ENCODE data around the gene C9orf152. TPM values are rescaled to one million over a fixed set of nuclear protein-coding genes. Genes with fewer than 3 reads are reported as not detected.

Gene C9orf152
- polyA plus RNA-seq, 1 of the 3 experiments (the other 2 are of a cell fraction): not detected

- TF ChIP-seq, protein P1, sequence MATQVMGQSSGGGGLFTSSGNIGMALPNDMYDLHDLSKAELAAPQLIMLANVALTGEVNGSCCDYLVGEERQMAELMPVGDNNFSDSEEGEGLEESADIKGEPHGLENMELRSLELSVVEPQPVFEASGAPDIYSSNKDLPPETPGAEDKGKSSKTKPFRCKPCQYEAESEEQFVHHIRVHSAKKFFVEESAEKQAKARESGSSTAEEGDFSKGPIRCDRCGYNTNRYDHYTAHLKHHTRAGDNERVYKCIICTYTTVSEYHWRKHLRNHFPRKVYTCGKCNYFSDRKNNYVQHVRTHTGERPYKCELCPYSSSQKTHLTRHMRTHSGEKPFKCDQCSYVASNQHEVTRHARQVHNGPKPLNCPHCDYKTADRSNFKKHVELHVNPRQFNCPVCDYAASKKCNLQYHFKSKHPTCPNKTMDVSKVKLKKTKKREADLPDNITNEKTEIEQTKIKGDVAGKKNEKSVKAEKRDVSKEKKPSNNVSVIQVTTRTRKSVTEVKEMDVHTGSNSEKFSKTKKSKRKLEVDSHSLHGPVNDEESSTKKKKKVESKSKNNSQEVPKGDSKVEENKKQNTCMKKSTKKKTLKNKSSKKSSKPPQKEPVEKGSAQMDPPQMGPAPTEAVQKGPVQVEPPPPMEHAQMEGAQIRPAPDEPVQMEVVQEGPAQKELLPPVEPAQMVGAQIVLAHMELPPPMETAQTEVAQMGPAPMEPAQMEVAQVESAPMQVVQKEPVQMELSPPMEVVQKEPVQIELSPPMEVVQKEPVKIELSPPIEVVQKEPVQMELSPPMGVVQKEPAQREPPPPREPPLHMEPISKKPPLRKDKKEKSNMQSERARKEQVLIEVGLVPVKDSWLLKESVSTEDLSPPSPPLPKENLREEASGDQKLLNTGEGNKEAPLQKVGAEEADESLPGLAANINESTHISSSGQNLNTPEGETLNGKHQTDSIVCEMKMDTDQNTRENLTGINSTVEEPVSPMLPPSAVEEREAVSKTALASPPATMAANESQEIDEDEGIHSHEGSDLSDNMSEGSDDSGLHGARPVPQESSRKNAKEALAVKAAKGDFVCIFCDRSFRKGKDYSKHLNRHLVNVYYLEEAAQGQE (IDR thresholded peaks at IDR 0.05; ENCODE audit: low read depth, low read length): no peak
- no peak for TF ChIP-seq MEF2A (IDR thresholded peaks at IDR 0.05; ENCODE audit: borderline replicate concordance, low read depth)
- no peak for TF ChIP-seq GABPA (IDR thresholded peaks at IDR 0.05; ENCODE audit: low read depth)
- TF ChIP-seq, protein P2, sequence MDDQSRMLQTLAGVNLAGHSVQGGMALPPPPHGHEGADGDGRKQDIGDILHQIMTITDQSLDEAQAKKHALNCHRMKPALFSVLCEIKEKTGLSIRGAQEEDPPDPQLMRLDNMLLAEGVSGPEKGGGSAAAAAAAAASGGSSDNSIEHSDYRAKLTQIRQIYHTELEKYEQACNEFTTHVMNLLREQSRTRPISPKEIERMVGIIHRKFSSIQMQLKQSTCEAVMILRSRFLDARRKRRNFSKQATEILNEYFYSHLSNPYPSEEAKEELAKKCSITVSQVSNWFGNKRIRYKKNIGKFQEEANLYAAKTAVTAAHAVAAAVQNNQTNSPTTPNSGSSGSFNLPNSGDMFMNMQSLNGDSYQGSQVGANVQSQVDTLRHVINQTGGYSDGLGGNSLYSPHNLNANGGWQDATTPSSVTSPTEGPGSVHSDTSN (IDR thresholded peaks at IDR 0.05): no peak
- TF ChIP-seq USF2 (IDR thresholded peaks at IDR 0.05; ENCODE audit: borderline replicate concordance, low read depth, low read length): no peak
- no peak for TF ChIP-seq MXI1 (IDR thresholded peaks at IDR 0.05; ENCODE audit: low read depth, low read length)
- TF ChIP-seq CHD2 (IDR thresholded peaks at IDR 0.05; ENCODE audit: low read length, partially characterized antibody): no peak
- TF ChIP-seq NFIC (IDR thresholded peaks at IDR 0.05; ENCODE audit: borderline replicate concordance): no peak
- no peak for TF ChIP-seq SIN3A (IDR thresholded peaks at IDR 0.05; ENCODE audit: borderline replicate concordance, low read depth, low read length)
- no peak for TF ChIP-seq TEAD4 (IDR thresholded peaks at IDR 0.05; ENCODE audit: borderline replicate concordance, insufficient read depth)
These were observed 5.7 kb downstream of the C9orf152 start (continued) for GRCh38 chr9:110202232-110202631.

- Histone ChIP-seq H3K27me3 (ENCODE audit: insufficient read depth) (no peaks in the 10 kb centered on the region), H3K9ac (no peak overlapping the region), H3K79me2 (ENCODE audit: insufficient read depth) (no peaks in the 10 kb centered on the region), H3K27ac (ENCODE audit: low read depth in 2 of 2, low read length in 1 of 2) (no peak overlapping the region), H3K4me1 (ENCODE audit: control insufficient read depth in 1 of 2, insufficient read depth in 2 of 2, low read depth in 1 of 2, low read length in 1 of 2) (no peaks in the 10 kb centered on the region), H3K9me2 (no peaks in the 10 kb centered on the region), H3K9me3 (no peaks in the 10 kb centered on the region), H3F3A (replicated peaks; ENCODE audit: insufficient read depth) (no peaks in the 10 kb centered on the region), H2AFZ (ENCODE audit: low read depth) (no peak overlapping the region), H4K20me1 (ENCODE audit: insufficient read depth) (no peaks in the 10 kb centered on the region), H3K4me3 (ENCODE audit: low read depth in 2 of 2, low read length in 1 of 2) (no peak overlapping the region), H3K36me3 (replicated peaks in 1 of 2; ENCODE audit: control insufficient read depth in 1 of 2, insufficient read depth in 2 of 2, low read length in 1 of 2) (no peaks in the 10 kb centered on the region), H3K4me2 (no peak overlapping the region)
- TF ChIP-seq TCF12 (IDR thresholded peaks at IDR 0.05): no peak
- no peak for TF ChIP-seq POLR2AphosphoS5 (IDR thresholded peaks at IDR 0.05; ENCODE audit: low read depth, low read length)
- TF ChIP-seq RXRA (IDR thresholded peaks at IDR 0.05; ENCODE audit: borderline replicate concordance, low read depth): no peak
- TF ChIP-seq TEAD4 (IDR thresholded peaks at IDR 0.05; ENCODE audit: borderline replicate concordance, insufficient read depth): no peak
- no peak for TF ChIP-seq FOSL2 (IDR thresholded peaks at IDR 0.05; ENCODE audit: borderline replicate concordance, low read depth)
- no peak for TF ChIP-seq GATA2 (CRISPR knock-in tag; IDR thresholded peaks at IDR 0.05)
- TF ChIP-seq YY1 (IDR thresholded peaks at IDR 0.05; ENCODE audit: low read depth): no peak
- TF ChIP-seq FOXM1 (IDR thresholded peaks at IDR 0.05; ENCODE audit: low read depth): no peak
- no peak for TF ChIP-seq RAD21 (IDR thresholded peaks at IDR 0.05; ENCODE audit: low read length)
- TF ChIP-seq, protein P3, sequence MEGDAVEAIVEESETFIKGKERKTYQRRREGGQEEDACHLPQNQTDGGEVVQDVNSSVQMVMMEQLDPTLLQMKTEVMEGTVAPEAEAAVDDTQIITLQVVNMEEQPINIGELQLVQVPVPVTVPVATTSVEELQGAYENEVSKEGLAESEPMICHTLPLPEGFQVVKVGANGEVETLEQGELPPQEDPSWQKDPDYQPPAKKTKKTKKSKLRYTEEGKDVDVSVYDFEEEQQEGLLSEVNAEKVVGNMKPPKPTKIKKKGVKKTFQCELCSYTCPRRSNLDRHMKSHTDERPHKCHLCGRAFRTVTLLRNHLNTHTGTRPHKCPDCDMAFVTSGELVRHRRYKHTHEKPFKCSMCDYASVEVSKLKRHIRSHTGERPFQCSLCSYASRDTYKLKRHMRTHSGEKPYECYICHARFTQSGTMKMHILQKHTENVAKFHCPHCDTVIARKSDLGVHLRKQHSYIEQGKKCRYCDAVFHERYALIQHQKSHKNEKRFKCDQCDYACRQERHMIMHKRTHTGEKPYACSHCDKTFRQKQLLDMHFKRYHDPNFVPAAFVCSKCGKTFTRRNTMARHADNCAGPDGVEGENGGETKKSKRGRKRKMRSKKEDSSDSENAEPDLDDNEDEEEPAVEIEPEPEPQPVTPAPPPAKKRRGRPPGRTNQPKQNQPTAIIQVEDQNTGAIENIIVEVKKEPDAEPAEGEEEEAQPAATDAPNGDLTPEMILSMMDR (IDR thresholded peaks at IDR 0.05): no peak
- TF ChIP-seq, protein P1 (IDR thresholded peaks at IDR 0.05; ENCODE audit: low read depth, low read length): no peak
- no peak for TF ChIP-seq SIN3A (IDR thresholded peaks at IDR 0.05; ENCODE audit: borderline replicate concordance, low read depth, low read length)
- WGBS (ENCODE audit: low lambda C conversion rate): 44% methylated on average over 2 of the region's 2 CpGs
- CTCF ChIA-PET: interaction anchor here (1.0 to 1.5 kb wide), 4 partner anchors 16 to 424 kb away, joined by 3 to 4 read pairs (median 4); no protein-coding TSS in a partner anchor
- POLR2A ChIA-PET: no interaction called here
- no peak for DNase-seq
These were observed 8.3 kb downstream of the C9orf152 start for GRCh38 chr9:110199643-110200042.
